ENCODE results near the gene PI16.
A peak's percentile ranks its signal among the peaks of the same experiment; 100 is the strongest.

PI16 gene

GRCh38 chr6:36968266-36968977 lies 13.9 kb downstream of the PI16 start:
- Mint-ChIP-seq H3K4me3 (no peak overlapping the region), H3K27me3 (ENCODE audit: low read depth) (peaks cover under 1% of the 10 kb centered on the region), H3K36me3 (ENCODE audit: low read depth) (peaks cover 50% of the 10 kb centered on the region), H3K27ac (no peak overlapping the region), H3K4me1 (no peaks in the 10 kb centered on the region), H3K9me3 (no peaks in the 10 kb centered on the region)
- TF ChIP-seq CTCF (IDR thresholded peaks at IDR 0.05; ENCODE audit: unreplicated experiment in 3 of 3), result no peak

- TF ChIP-seq CTCF (IDR thresholded peaks at IDR 0.05; ENCODE audit: unreplicated experiment in 3 of 3), result no peak
- Mint-ChIP-seq H3K4me1 (no peaks in the 10 kb centered on the region), H3K9me3 (no peaks in the 10 kb centered on the region), H3K27me3 (ENCODE audit: low read depth) (no peaks in the 10 kb centered on the region), H3K27ac (no peak overlapping the region), H3K36me3 (ENCODE audit: low read depth) (peaks cover 58% of the 10 kb centered on the region), H3K4me3 (no peak overlapping the region)
These were observed 14.7 kb downstream of the PI16 start for GRCh38 chr6:36969240-36969691.

- H3K27ac Mint-ChIP-seq, result no peak overlapping the region
- H3K36me3 Mint-ChIP-seq (ENCODE audit: low read depth), result peaks cover 68% of the 10 kb centered on the region
- H3K4me3 Mint-ChIP-seq, result no peak overlapping the region
- H3K9me3 Mint-ChIP-seq, result no peaks in the 10 kb centered on the region
- TF ChIP-seq CTCF (IDR thresholded peaks at IDR 0.05; ENCODE audit: unreplicated experiment in 3 of 3), result no peak
- no peaks in the 10 kb centered on the region for H3K27me3 Mint-ChIP-seq (ENCODE audit: low read depth)
- no peaks in the 10 kb centered on the region for H3K4me1 Mint-ChIP-seq
These were observed 15.7 kb downstream of the PI16 start for GRCh38 chr6:36969988-36970891.

- Mint-ChIP-seq H3K9me3 (no peaks in the 10 kb centered on the region), H3K27me3 (ENCODE audit: low read depth) (no peaks in the 10 kb centered on the region), H3K4me3 (no peak overlapping the region), H3K36me3 (ENCODE audit: low read depth) (peaks cover 74% of the 10 kb centered on the region), H3K27ac (peak overlapping the region in 1 of 3 experiments; percentile 10), H3K4me1 (no peaks in the 10 kb centered on the region)
- no peak for TF ChIP-seq CTCF (IDR thresholded peaks at IDR 0.05; ENCODE audit: unreplicated experiment in 3 of 3)
These were observed 16.6 kb downstream of the PI16 start for GRCh38 chr6:36970892-36971842.

GRCh38 chr6:36971921-36972673 lies 17.6 kb downstream of the PI16 start:
- TF ChIP-seq CTCF (IDR thresholded peaks at IDR 0.05; ENCODE audit: unreplicated experiment in 3 of 3), result no peak
- Mint-ChIP-seq H3K4me3 (no peak overlapping the region), H3K27ac (no peak overlapping the region), H3K4me1 (no peaks in the 10 kb centered on the region), H3K27me3 (ENCODE audit: low read depth) (no peaks in the 10 kb centered on the region), H3K9me3 (no peaks in the 10 kb centered on the region), H3K36me3 (ENCODE audit: low read depth) (peaks cover 74% of the 10 kb centered on the region)
